Occipital lobe (tissue), 2 donors: Measurements from ENCODE around the gene BOK. TPM values are rescaled to one million over a fixed set of nuclear protein-coding genes. Genes with fewer than 3 reads are reported as not detected.
A peak's percentile ranks its signal among the peaks of the same experiment; 100 is the strongest.
"Not testable (repeated sequence)": the region's sequence is repeated elsewhere in the genome, so short reads cannot be mapped to it uniquely, and the experiment has no call there.

Experiments
- DNase-seq: peaks from one replicate; lab custom pipeline; 2025; lab: John Stamatoyannopoulos, UW
- total RNA-seq: library from RNA; depleted of rRNA; stranded (reverse); fragments of >200 nt; gene quantifications from one replicate; pipeline ENCODE4 v1.2.3, GENCODE V29; 2014

BOK gene
- total RNA-seq, result 22.8 TPM

DNA sequence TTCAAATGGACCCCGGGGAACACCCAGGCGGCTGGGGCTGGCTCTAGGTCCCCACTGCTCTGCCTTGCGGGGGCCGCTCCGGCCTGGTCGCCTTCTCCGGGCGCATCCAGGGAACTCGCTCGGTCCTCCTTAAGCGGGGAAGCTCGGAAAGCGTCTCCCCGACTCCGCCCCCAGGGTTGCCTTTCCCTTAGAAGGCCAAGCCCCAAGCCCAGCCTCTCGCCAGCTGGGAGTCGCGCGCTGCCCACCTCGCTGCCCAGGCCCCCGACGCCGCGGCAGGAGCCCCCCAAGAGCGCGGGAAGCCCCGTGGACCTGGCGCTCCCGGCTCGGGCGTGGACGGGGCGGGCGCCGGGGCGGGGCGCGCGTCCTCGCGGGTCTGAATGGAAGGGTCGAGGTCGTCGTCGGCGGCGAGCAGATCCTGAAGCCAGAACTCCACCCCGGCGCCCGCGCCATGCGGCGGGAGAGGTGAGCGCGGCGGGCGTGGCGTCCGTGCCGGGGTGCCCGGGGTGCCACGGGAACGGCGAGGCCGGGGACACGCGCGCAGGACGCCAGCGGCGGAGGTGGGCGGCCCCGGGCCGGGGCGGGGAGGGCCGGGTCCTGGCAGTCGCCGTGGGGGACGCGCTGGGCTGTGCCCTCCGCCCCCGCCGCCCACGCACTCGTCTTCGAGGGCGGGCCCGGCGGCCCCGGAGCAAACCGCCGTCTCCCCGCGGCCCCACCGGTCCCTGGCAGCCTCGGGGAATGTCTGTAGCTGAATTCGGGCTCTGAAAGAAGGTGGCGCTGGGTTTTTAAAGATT is at the start of gene BOK:
Gene BOK (plus strand): TSS at position 214 of the 791 bp plus-strand sequence. CDS start 739 bp downstream, outside the sequence.
- peak; percentile 66 for DNase-seq

DNA sequence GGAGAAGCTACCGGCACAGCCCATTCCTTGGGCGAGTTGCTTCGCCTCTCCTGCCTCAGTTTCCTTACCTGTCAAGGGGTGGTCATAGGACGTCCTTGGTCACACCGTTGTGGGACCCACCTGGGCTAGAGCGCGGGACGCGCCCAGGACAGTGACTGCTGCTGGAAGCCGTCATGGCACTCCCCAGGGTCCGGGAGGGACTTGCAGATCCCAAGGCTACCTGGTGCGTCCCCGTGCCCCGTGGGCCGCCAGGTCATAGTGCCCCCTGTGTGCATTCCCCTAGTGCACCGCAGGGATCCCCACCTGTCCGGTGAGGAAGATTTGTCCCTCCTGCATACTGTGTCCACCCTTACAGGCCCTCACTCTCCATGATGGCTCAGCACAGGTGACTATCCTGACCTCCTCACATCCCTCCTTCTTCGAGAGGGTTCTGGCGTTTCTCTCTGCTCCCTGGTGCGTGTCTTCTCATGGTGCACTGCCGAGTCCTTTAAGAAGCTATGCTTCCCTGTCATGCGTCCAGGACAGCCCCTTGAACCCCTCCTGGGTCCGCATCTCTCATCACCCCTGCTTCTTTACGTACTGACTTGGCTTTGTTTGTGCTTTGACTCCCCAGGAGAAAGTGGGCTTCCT is 49.3 kb upstream of the BOK start:
- no peak for DNase-seq

DNA sequence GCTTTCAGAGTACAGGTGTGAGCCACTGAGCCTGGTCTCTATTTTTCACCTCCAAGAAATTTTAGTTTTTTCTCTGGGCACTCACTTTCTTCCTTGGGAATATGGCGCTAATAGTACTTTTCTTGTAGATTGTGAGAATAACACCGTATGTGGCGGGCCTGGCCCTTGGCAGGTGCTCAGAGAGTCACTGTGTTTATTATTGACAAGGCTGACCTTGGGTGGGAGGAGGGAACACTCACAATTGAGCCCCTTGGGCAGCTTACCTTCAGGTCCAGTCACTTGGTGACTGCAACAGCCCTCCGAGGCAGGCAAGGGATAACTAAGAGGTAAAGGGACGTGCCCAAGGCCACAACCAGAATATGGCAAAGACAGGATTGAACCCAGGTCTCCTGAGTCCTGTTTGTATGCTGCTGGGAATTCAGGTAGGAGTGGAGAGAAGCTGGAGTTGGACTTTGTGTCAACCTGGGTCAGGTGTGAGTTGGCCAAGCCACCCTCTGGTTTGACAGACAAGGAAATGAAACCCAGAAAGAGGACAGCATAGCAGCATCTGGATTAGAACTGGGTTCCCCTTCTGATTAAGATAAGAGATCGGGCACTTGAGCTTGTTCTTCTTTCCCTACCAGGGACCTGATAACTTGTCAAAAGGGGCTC is 47.3 kb upstream of the BOK start:
- DNase-seq, result no peak

DNA sequence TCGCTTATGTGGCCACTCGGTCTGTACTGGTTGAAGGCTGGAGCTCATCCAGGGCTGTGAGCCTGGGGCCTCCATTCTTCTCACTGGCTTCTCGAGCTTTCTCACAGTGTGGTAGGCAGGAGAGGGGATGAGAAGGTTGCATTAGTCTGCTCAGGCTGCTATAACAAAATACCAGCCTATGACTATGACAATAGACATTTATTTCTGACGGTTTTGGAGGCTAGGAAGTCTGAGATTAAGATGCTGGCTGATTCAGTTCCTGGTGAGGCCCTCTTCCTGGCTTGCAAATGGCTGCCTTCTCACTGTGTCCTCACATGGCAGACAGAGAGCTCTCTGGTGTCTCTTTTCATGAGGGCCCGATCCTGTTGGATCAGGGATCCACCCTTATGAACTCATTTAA is 44.0 kb upstream of the BOK start:
- no peak for DNase-seq

GRCh38 chr2:241514986-241515737 is 43.4 kb upstream of the BOK start:
- DNase-seq, result no peak

DNA sequence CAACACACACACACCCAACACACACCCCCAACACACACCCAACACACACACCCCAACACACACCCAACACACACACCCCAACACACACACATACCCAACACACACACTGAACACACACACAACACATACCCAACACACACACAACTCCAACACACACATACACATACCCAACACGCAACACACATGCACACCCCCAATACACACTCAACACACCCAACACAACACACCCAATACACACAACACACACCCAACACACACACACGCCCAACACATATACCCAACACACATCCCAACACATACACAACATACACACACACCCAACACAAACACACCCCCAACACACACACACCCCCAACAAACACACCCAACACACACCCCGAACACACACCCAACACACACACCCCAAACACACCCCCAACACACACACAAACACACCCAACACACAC is 42.0 kb upstream of the BOK start:
- DNase-seq, result no peak

GRCh38 chr2:241517297-241517696 is 41.2 kb upstream of the BOK start:
- no peak for DNase-seq

DNA sequence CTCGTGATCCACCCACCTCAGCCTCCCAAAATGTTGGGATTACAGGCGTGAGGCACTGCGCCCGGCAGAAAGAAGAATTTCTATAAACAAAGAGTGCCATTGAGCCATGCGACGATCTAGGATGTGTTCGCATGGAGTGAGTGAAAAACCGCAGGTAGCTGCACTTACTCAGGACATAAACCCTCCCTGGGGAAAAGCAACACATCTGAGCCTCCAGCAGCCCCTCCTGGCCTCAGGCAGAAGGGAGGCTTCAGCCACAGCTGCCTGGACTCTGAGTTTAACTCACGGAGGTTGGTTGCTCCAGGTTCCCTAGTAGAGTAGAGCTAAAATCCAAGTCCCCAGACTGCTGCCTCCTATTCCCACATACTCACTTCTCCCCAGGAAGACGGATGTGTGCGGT is 38.9 kb upstream of the BOK start:
- DNase-seq, result no peak

DNA sequence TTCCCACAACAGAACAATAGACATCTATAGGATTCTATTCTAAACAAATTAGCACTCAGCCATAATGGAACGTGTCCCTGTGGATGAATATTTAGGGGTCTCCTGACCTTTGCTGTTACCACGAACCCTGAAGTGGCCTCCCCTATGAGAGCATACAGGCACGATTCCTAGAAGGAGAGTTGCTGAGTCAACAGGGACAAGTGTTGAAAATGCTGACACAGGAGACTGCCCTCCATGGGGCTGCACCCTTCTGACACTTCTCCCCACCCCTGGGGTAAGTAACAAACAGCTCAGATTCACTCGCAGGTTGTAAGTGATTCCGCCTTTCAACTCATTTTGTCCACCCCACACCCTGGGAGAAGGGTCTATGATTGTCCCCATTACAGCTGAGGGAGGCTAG is 36.1 kb upstream of the BOK start:
- no peak for DNase-seq

DNA sequence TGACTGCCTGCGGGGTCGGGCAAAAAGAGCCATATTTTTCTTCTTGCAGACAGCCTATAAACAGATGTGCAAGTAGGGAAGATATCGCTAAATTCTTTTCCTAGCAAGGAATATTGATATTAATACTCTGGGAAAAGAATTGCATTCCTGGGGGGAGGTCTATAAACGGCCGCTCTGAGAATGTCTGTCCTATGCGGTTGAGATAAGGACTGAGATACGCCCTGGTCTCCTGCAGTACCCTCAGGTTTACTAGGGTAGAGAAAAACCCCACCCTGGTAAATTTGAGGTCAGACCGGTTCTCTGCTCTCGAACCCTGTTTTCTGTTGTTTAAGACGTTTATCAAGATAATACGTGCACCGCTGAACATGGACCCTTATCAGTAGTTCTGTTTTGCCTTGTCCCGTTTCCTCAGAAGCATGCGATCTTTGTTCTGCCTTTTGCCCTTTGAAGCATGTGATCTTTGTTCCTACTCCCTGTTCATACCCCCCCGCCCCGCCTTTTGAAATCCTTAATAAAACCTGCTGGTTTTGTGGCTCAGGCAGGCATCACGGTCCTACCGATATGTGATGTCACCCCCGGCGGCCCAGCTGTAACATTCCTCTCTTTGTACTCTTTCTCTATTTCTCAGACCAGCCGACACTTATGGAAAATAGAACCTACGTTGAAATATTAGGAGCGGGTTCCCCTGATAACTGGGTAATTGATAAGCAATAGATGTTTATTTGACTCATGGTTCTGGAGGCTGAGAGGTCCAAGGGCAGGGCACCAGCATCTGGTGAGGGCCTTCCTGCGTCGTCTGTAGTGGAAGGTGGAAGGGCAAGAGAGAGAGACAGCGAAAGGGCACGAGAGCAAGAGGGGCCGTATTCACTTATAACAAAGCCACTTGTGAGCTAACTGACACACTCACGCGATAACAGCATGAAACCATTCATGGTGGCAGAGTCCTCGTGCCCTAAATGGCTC is 32.4 kb upstream of the BOK start:
- DNase-seq, result not testable (repeated sequence)

DNA sequence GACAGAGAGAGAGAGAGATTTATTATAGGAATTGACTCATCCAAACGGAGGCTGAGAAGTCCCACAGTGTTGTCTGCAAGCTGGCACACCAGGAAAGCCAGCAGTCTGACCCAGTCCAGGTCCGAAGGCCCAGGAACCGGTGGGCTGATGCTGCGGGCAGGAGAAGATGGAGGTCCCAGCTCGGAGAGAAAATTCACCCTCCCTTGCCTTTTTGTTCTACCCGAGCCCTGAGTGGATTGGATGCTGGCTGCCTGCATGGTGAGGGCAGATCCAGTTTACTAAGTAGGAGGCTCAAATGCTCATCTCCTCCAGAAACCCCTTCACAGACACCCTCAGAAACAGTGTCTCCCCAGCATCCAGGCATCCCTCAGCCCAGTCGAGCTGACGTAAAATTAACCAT is 28.0 kb upstream of the BOK start:
- DNase-seq, result no peak

GRCh38 chr2:241531161-241531722 is 27.3 kb upstream of the BOK start:
- no peak for DNase-seq

DNA sequence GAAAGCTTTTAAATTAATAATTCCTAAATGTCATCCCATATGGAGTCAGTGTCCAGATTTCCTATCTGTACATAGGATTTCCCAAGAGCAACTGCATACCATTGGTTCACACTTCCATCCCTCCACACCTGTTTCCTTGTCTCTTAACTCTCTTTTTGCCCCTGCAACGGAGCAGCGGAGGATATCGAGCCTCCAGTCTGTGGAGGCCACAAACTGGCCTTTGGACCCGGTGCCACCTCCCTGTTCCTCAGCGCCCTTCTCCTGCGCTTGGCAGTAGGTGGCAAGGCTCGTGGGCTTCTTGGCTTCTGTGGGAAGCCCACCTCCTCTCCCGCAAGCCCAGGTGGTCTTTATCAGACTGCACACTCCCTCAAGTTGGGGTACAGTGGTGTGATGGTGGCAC is 26.4 kb upstream of the BOK start:
- DNase-seq, result no peak

DNA sequence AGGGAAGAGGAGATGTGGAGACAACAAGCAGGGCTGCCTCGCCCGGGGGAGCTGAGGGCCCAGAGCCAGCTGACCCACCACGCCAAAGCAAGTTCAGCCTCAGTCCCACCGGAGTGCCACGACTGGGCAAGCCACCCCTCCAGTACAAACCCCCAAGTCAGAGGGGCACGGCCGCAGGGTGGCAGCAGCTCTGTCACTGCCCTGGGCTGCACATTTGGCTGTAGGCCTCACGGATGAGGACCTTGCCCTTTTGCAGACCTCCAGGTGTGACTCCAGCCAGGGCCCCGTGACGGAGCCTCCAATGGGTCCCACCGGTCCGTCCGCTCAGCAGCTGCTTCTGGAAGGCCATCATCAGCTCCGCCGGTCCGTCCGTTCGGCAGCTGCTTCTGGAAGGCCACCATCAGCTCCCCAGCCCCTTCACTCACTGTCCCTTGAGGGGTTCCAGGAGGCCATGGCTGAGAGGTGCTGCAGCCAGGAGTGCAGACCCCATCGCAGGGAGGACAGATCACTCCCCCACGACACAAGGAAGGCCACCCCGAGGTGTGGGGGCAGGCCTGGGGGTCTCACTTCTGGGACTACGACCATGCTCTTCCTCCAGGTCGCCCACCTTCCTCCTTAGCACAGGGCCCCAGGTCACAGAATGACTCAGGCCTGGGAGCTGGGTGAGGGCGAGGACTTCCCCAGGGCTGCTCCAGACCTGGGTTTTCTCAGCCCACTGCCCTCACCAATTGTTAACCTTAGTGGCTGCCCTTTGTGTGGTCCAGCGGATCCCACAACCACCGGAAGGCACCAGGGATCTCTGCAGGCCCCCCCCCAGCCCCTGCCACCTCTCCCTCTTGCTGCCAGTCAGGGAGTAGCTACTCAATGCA is 25.6 kb upstream of the BOK start:
- no peak for DNase-seq

DNA sequence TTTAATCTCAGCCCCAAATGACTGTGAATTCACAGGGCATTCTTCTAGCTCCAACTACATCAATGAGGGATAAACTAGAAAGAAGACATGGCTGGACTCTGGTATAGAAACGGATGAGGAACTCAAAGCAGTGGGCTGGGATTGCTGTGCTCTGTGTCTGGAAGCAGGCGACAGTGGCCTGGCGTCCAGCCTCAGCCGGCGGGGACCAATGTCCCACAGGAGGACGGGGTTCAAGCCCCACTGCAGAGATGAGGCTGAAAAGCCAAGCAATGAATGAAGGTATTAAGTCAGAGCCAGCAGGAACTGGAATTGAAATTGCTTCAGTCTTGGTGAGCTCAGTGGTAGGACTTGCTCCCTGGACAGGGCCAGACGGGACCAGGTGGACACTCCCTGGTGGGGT is 24.3 kb upstream of the BOK start:
- no peak for DNase-seq

DNA sequence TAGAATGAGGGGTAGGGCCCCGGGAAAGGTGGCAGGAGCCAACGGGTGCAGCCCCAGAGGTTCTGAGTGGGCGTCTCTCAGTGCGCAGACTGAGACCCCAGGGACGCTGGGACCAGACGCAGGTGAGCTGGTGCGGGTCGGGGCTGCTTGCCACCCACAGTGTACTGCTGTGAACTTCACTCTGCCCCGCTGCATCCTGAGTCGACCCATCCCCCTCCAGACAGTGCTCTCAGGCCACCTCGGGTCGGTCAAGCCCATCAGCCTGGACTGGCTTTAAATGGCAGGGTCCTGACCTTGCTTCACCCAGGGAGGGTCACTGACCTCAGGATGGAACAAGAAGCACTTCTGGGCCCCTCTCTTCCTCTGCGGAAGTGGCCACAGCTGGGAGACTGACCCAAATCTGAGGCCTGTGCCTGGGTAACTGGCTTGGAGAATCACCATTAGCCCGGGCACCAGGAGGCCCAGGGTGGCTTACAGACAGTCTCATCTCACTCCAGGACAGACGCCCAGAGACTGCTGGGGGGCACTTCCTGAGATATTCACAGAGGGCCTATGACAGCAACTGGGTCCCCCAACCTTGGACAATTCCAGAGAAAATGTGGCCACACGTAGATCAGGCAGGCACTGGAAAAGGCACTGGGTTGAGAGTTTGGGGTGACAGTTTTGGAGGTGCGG is 23.7 kb upstream of the BOK start:
- DNase-seq, result no peak

- no peak for DNase-seq
Observed at GRCh38 chr2:241535871-241536655, 22.5 kb upstream of the BOK start.
